GM23248 (cell line): ENCODE measurements around the gene SUPT3H. TPM values are rescaled to one million over a fixed set of nuclear protein-coding genes. Genes with fewer than 3 reads are reported as not detected.
A peak's percentile ranks its signal among the peaks of the same experiment; 100 is the strongest.

ENCODE experiments used
- DNase-seq: peaks from one replicate; pipeline ENCODE4 v3.0.0-alpha.2; 2015
- H2AFZ ChIP-seq: fragments of 200-600 bp; sonication (generic); 2 replicates; pipeline ENCODE4 v1.6.1; 2016; ENCODE audit warnings: antibody characterized with exemption
- H3F3A ChIP-seq: fragments of 200-600 bp; sonication (generic); 2 replicates; pipeline ENCODE4 v1.6.1; 2016; ENCODE audit warnings: mild to moderate bottlenecking, antibody characterized with exemption, mixed run types; ENCODE audit not compliant: insufficient read depth
- H3K27ac ChIP-seq: fragments of 200-600 bp; sonication (generic); 2 replicates; pipeline ENCODE4 v1.5.1; 2016; ENCODE audit warnings: mild to moderate bottlenecking
- H3K27me3 ChIP-seq: fragments of 200-600 bp; sonication (generic); replicated peaks from 2 replicates; pipeline ENCODE4 v1.6.1; 2016; ENCODE audit warnings: mild to moderate bottlenecking; ENCODE audit not compliant: insufficient read depth
- H3K36me3 ChIP-seq: fragments of 200-600 bp; sonication (generic); 2 replicates; pipeline ENCODE4 v1.6.1; 2016; ENCODE audit warnings: low read depth, mild to moderate bottlenecking
- H3K4me1 ChIP-seq: fragments of 200-600 bp; sonication (generic); 2 replicates; pipeline ENCODE4 v1.6.1; 2016; ENCODE audit warnings: mild to moderate bottlenecking; ENCODE audit not compliant: insufficient read depth
- H3K4me2 ChIP-seq: fragments of 200-600 bp; sonication (generic); one replicate; pipeline ENCODE4 v1.6.1; 2016; ENCODE audit warnings: mild to moderate bottlenecking; ENCODE audit not compliant: unreplicated experiment
- H3K4me3 ChIP-seq: fragments of 200-600 bp; sonication (generic); 2 replicates; pipeline ENCODE4 v1.5.1; 2016; ENCODE audit warnings: mild to moderate bottlenecking
- H3K79me2 ChIP-seq: fragments of 200-600 bp; sonication (generic); 2 replicates; pipeline ENCODE4 v1.6.1; 2016; ENCODE audit warnings: mild to moderate bottlenecking; ENCODE audit not compliant: insufficient read depth
- H3K9ac ChIP-seq: fragments of 200-600 bp; sonication (generic); 2 replicates; pipeline ENCODE4 v1.6.1; 2016; ENCODE audit warnings: mild to moderate bottlenecking
- H3K9me2 ChIP-seq: fragments of 200-600 bp; sonication (generic); 2 replicates; pipeline ENCODE4 v1.6.1; 2016; ENCODE audit warnings: mixed run types, mild to moderate bottlenecking, moderate library complexity; ENCODE audit not compliant: insufficient read depth
- H3K9me3 ChIP-seq: fragments of 200-600 bp; sonication (generic); one replicate; pipeline ENCODE4 v1.6.1; 2017; ENCODE audit warnings: low read depth
- H4K20me1 ChIP-seq: fragments of 200-600 bp; sonication (generic); 2 replicates; pipeline ENCODE4 v1.6.0; 2016; ENCODE audit not compliant: insufficient read depth
- EZH2 ChIP-seq: fragments of 200-600 bp; sonication (generic); IDR thresholded peaks from 2 replicates; pipeline ENCODE4 v1.6.1; 2018; ENCODE audit warnings: antibody characterized with exemption, mild to moderate bottlenecking; ENCODE audit not compliant: insufficient read depth, poor library complexity, severe bottlenecking
- EZH2phosphoT487 ChIP-seq: fragments of 200-600 bp; sonication (generic); IDR thresholded peaks from 2 replicates; pipeline ENCODE4 v1.6.1; 2018; ENCODE audit warnings: antibody characterized with exemption, moderate library complexity, mild to moderate bottlenecking, low read depth; ENCODE audit not compliant: insufficient read depth
- WGBS, 2 experiments: methylation state at CpG; one replicate each; pipeline ENCODE4 v1.1.6; 2015 to 2017; ENCODE audit warnings: low lambda C conversion rate in 2 of 2, low coverage in 1 of 2; ENCODE audit errors: missing lambda C conversion rate in 2 of 2; 5-methylcytosine and 5-hydroxymethylcytosine counted together
- in situ Hi-C: fragments of 300-500 bp; cut with MboI; formaldehyde crosslinking; loops from 2 replicates; pipeline ENCODE4 v1.15.0; 2020
- polyA plus RNA-seq: library from polyadenylated mRNA; unstranded; fragments of >200 nt; fragmentation: Nextera tagmentation; extraction: Ambion mirVana; gene quantifications from 2 replicates; pipeline ENCODE4 v1.2.1, GENCODE V29; 2016
- total RNA-seq: library from RNA; depleted of rRNA; stranded (reverse); fragments of >200 nt; shearing (Covaris generic); gene quantifications from 2 replicates; pipeline ENCODE4 v1.2.3, GENCODE V29; 2014

The SUPT3H gene
- total and polyA plus RNA-seq, 2 experiments from 2014 or later = 9.3 to 12.4 TPM

DNA sequence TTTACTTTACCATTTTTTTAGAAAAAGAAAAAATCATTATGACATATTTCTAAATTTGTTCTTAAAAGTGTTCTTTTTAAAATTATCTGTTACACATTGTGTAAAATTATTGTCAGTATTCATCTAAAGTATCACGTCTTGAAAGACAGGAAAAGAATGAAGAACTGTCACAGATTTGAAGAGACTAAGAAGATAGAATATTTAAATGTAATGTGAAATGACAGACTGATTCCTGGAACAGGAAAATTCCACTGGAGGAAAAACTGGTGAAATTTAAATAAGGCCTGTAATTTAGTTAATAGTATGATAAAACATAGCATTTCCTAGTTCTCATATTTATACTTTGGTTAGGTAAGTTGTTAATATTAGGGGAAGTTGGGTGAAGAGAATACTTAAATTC, 102.4 kb downstream of the SUPT3H start:
- Histone ChIP-seq H3F3A (no peaks in the 10 kb centered on the region), H2AFZ (no peak overlapping the region), H3K4me2 (no peak overlapping the region), H3K9me3 (no peaks in the 10 kb centered on the region), H3K79me2 (no peaks in the 10 kb centered on the region), H3K27me3 (no peaks in the 10 kb centered on the region), H3K4me3 (no peak overlapping the region), H3K9ac (no peak overlapping the region), H3K36me3 (no peaks in the 10 kb centered on the region), H3K9me2 (no peaks in the 10 kb centered on the region), H4K20me1 (no peaks in the 10 kb centered on the region), H3K27ac (no peak overlapping the region), H3K4me1 (no peaks in the 10 kb centered on the region)
- TF ChIP-seq EZH2 = no peak
- no peak for TF ChIP-seq EZH2phosphoT487
- DNase-seq = no peak
- in situ Hi-C loops = no loop called here
- WGBS, 2 experiments = 96 to 100% methylated on average over 1 of the region's 1 CpG

DNA sequence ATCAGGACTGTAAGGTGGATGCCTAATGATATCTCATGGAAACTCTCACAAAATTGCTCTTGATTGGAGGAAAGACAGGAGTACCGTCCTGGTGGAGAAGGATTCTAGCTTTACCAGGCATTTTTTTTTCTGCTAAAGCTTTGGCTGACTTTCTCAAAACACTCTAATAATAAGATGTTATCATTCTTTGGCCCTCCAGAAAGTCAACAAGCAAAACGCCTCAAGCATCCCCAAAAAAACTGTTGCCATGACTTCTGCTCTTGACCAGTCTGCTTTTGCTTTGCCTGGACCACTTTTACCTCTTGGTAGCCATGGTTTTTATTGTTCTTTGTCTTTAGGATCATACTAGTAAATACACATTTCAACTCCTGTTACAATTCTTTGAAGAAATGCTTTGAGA, 105.1 kb downstream of the SUPT3H start:
- H4K20me1 ChIP-seq = no peaks in the 10 kb centered on the region
- no peaks in the 10 kb centered on the region for H3K27me3 ChIP-seq
- no peak overlapping the region for H3K4me2 ChIP-seq
- H2AFZ ChIP-seq = no peak overlapping the region
- H3K79me2 ChIP-seq = no peaks in the 10 kb centered on the region
- H3K9ac ChIP-seq = no peak overlapping the region
- no peaks in the 10 kb centered on the region for H3K4me1 ChIP-seq
- H3K4me3 ChIP-seq = no peak overlapping the region
- no peak overlapping the region for H3K27ac ChIP-seq
- 16 to 23% methylated on average over 2 of the region's 2 CpGs for WGBS, 2 experiments
- in situ Hi-C loops = no loop called here
- TF ChIP-seq EZH2phosphoT487 (no peak), EZH2 (no peak)
- H3K36me3 ChIP-seq = no peaks in the 10 kb centered on the region
- no peak for DNase-seq
- H3F3A ChIP-seq = no peaks in the 10 kb centered on the region
- no peaks in the 10 kb centered on the region for H3K9me2 ChIP-seq
- H3K9me3 ChIP-seq = no peaks in the 10 kb centered on the region

DNA sequence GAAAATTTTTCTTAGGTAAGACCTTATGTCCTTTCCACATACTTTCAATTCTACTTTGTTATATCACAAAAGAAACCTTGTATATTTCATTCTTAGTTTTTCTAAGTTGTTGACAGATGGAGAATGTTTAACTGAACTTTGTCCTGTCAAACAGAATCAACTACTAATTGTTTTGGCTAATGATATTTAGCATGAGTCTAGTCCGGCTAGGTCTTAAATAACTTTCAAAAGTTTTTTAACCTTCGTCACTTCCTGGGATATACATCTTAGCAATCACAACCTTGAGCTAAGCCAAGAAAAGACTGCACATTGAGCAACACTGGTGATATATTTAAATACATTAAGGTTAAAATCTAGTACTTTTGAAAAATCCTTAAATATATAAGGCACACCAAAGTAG, 112.5 kb downstream of the SUPT3H start:
- Histone ChIP-seq H3K27ac (no peak overlapping the region), H3K4me3 (no peak overlapping the region), H3K9ac (no peak overlapping the region), H4K20me1 (no peaks in the 10 kb centered on the region), H3F3A (no peaks in the 10 kb centered on the region), H3K9me3 (no peaks in the 10 kb centered on the region), H3K79me2 (no peaks in the 10 kb centered on the region), H3K4me2 (no peak overlapping the region), H3K4me1 (no peaks in the 10 kb centered on the region), H3K27me3 (no peaks in the 10 kb centered on the region), H3K9me2 (no peaks in the 10 kb centered on the region), H2AFZ (no peak overlapping the region), H3K36me3 (no peaks in the 10 kb centered on the region)
- DNase-seq = peak; percentile 3
- 87 to 94% methylated on average over 2 of the region's 2 CpGs for whole genome bisulfite sequencing, 2 experiments
- in situ Hi-C loops = no loop called here
- no peak for TF ChIP-seq EZH2
- no peak for TF ChIP-seq EZH2phosphoT487

DNA sequence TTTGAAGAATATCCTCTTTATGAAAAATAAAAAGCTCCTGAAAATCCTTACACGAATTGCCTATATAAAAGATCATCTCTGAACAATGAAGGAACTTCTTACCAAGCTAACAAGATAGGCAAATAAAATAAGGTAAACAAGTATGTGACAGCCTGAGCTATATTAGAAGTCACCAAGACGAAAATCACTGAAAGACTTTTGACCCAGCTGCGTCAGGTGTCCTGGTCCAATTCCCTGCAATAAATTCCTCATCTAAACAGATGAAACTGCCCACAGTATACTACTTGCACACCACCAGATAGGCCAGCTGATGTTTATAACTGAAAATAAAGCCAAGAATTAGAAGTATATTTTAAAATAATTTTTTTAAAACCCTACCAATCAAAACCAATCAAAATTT, 117.0 kb downstream of the SUPT3H start:
- H3K4me3 ChIP-seq = no peak overlapping the region
- no peak overlapping the region for H3K27ac ChIP-seq
- H2AFZ ChIP-seq = no peak overlapping the region
- H3K27me3 ChIP-seq = no peaks in the 10 kb centered on the region
- in situ Hi-C loops = no loop called here
- no peak for DNase-seq
- no peaks in the 10 kb centered on the region for H3K9me3 ChIP-seq
- no peak overlapping the region for H3K9ac ChIP-seq
- 81 to 93% methylated on average over 3 of the region's 3 CpGs for WGBS, 2 experiments
- no peak for TF ChIP-seq EZH2
- TF ChIP-seq EZH2phosphoT487 = no peak
- no peaks in the 10 kb centered on the region for H3K9me2 ChIP-seq
- no peaks in the 10 kb centered on the region for H3K79me2 ChIP-seq
- H3K36me3 ChIP-seq = no peaks in the 10 kb centered on the region
- no peaks in the 10 kb centered on the region for H3K4me1 ChIP-seq
- H3F3A ChIP-seq = no peaks in the 10 kb centered on the region
- no peak overlapping the region for H3K4me2 ChIP-seq
- H4K20me1 ChIP-seq = no peaks in the 10 kb centered on the region; the same call in 1 of the 2 replicates
